ENCODE data around the gene TMEM236. TPM values are rescaled to one million over a fixed set of nuclear protein-coding genes. Genes with fewer than 3 reads are reported as not detected.

Gene TMEM236
- total and polyA plus RNA-seq, 2 of the 4 experiments (the other 2 are of a cell fraction): not detected

DNA sequence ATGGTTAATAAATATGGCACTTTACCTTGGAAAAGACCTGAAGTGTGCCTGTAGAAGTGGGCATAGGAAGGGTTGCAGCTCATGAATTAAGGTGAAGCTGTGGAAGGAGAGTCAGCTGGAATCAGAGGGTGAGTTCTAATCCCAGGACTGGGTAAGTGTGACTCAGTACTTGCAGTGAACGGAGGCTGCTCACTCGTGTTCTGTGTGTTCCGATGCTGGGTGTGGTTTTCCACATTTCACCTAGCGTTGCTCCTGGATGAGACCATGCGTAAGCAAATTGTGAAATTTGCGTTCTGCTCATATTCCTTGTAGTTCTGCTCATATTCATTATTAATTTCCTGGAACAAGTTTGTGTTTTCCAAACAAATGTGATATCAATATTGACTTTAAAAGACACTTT lies 22.4 kb upstream of the TMEM236 start:
- ChIA-PET POLR2A (ENCODE audit: unreplicated experiment) (no interaction called here), CTCF (no interaction called here)
- Histone ChIP-seq H3K18ac (ENCODE audit: low read depth, low read length) (no peak overlapping the region), H3K4me2 (ENCODE audit: low read depth, low read length) (no peak overlapping the region), H3K4me1 (ENCODE audit: control insufficient read depth, insufficient read depth, low read length) (no peaks in the 10 kb centered on the region), H3K9me3 (ENCODE audit: control insufficient read depth, insufficient read depth, low read length) (no peaks in the 10 kb centered on the region), H3K27ac (ENCODE audit: insufficient read depth, low read length) (no peak overlapping the region), H3K4me3 (ENCODE audit: insufficient read depth, low read depth, low read length) (no peak overlapping the region), H2AK5ac (ENCODE audit: low read depth, low read length) (no peak overlapping the region), H2AFZ (replicated peaks; ENCODE audit: low read length, poor library complexity) (no peak overlapping the region), H4K91ac (ENCODE audit: insufficient read depth, low read depth, low read length) (no peak overlapping the region), H4K20me1 (ENCODE audit: insufficient read depth, low read length) (no peaks in the 10 kb centered on the region), H3K9ac (ENCODE audit: low read depth, low read length) (no peak overlapping the region), H2BK20ac (ENCODE audit: low read depth, low read length) (no peak overlapping the region), H2AK9ac (replicated peaks; ENCODE audit: low read depth, low read length, poor library complexity) (no peak overlapping the region), H3K79me1 (ENCODE audit: low read depth in 1 of 2, low read length in 2 of 2) (no peaks in the 10 kb centered on the region), H4K8ac (ENCODE audit: low read depth in 2 of 2, low read length in 2 of 2) (no peak overlapping the region), H2BK5ac (ENCODE audit: low read depth, low read length, poor library complexity, severe bottlenecking) (no peak overlapping the region), H3K14ac (replicated peaks; ENCODE audit: low read depth, low read length) (no peak overlapping the region), H3K4ac (ENCODE audit: low read depth, low read length) (no peak overlapping the region), H3K23ac (ENCODE audit: low read depth, low read length) (no peak overlapping the region), H3K27me3 (ENCODE audit: control insufficient read depth, insufficient read depth, low read length) (no peaks in the 10 kb centered on the region), H3K36me3 (ENCODE audit: control insufficient read depth, insufficient read depth, low read length) (no peaks in the 10 kb centered on the region), H2BK120ac (ENCODE audit: low read depth, low read length) (no peak overlapping the region), H4K5ac (ENCODE audit: low read depth, low read length) (no peak overlapping the region), H3K9me1 (ENCODE audit: insufficient read depth, low read length) (0 out of 2 replicates have a peak, but pooled peaks cover 2% of the 10 kb centered on the region), H2BK15ac (ENCODE audit: low read depth, low read length) (no peak overlapping the region), H3K56ac (ENCODE audit: extremely low read depth, insufficient read depth, low read length) (no peak overlapping the region)
- dilution Hi-C loops (cut with HindIII; ENCODE audit: low sequenced_read_pairs, unreplicated experiment) (no loop called here), intact Hi-C loops (cut with micrococcal nuclease) (no loop called here), in situ Hi-C loops (cut with MboI; ENCODE audit: low sequenced_read_pairs) (no loop called here)
- no peak for DNase-seq
- ATAC-seq (ENCODE audit: low read depth): no peak
- WGBS, 2 experiments (ENCODE audit: extremely low coverage in 2 of 2, insufficient read length in 1 of 2): no CpG with 5 or more reads among the region's 6 CpGs
- no TSS peak for BruUV-seq (replicated peaks)
- no peak for TF ChIP-seq MAZ (IDR thresholded peaks at IDR 0.05; ENCODE audit: borderline replicate concordance, low read depth, low read length)
- no peak for TF ChIP-seq BHLHE40 (IDR thresholded peaks at IDR 0.05; ENCODE audit: low read depth, low read length)
- TF ChIP-seq, protein P1, sequence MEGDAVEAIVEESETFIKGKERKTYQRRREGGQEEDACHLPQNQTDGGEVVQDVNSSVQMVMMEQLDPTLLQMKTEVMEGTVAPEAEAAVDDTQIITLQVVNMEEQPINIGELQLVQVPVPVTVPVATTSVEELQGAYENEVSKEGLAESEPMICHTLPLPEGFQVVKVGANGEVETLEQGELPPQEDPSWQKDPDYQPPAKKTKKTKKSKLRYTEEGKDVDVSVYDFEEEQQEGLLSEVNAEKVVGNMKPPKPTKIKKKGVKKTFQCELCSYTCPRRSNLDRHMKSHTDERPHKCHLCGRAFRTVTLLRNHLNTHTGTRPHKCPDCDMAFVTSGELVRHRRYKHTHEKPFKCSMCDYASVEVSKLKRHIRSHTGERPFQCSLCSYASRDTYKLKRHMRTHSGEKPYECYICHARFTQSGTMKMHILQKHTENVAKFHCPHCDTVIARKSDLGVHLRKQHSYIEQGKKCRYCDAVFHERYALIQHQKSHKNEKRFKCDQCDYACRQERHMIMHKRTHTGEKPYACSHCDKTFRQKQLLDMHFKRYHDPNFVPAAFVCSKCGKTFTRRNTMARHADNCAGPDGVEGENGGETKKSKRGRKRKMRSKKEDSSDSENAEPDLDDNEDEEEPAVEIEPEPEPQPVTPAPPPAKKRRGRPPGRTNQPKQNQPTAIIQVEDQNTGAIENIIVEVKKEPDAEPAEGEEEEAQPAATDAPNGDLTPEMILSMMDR (conservative IDR thresholded peaks at IDR 0.05; ENCODE audit: low read depth, low read length): no peak
- TF ChIP-seq RFX5 (IDR thresholded peaks at IDR 0.05; ENCODE audit: low read depth, low read length): no peak
- no peak for TF ChIP-seq MAFK (IDR thresholded peaks at IDR 0.05; ENCODE audit: low read depth, low read length)
- TF ChIP-seq FOS (IDR thresholded peaks at IDR 0.05; ENCODE audit: low read depth, low read length): no peak
- no peak for TF ChIP-seq CEBPB (IDR thresholded peaks at IDR 0.05; ENCODE audit: low read depth, low read length)
- no peak for TF ChIP-seq SMC3 (IDR thresholded peaks at IDR 0.05; ENCODE audit: low read depth, low read length)
